H1 (cell line): Measurements from ENCODE around the gene AOPEP. TPM values are rescaled to one million over a fixed set of nuclear protein-coding genes. Genes with fewer than 3 reads are reported as not detected.

ENCODE experiments used
- CTCF ChIA-PET: fragments of 300-600 bp; sonication (Branson Sonifier 250); formaldehyde crosslinking; loops from one replicate; lab custom pipeline; 2021; ENCODE audit not compliant: partially characterized antibody; lab: Charles Lee
- POLR2A ChIA-PET: fragments of 300-600 bp; sonication (Branson Sonifier 250); formaldehyde crosslinking; loops from one replicate; lab custom pipeline; 2021; ENCODE audit warnings: inconsistent platforms; ENCODE audit not compliant: partially characterized antibody; lab: Charles Lee
- DNase-seq, 2 experiments: peaks; one replicate each; pipeline versions ENCODE4 v3.0.0 to v3.0.0-alpha.2; 2010 to 2022; ENCODE audit warnings: low spot score in 2 of 2, low read depth in 1 of 2, mixed read lengths in 1 of 2
- FAIRE-seq: peaks from 2 replicates; lab custom pipeline; 2011; peaks lifted over from hg19 to GRCh38; lab: Jason Lieb, UNC
- H2AFZ ChIP-seq: 2 replicates; pipeline ENCODE4 v1.8.1; 2012; ENCODE audit warnings: low read length, inconsistent platforms
- H2AK5ac ChIP-seq: 2 replicates; pipeline ENCODE4 v1.6.1; 2013; ENCODE audit warnings: low read depth, low read length
- H2BK120ac ChIP-seq: replicated peaks from 2 replicates; pipeline ENCODE3; 2013; ENCODE audit warnings: low read depth, low read length, inconsistent platforms
- H2BK12ac ChIP-seq: 2 replicates; pipeline ENCODE4 v1.6.1; 2013; ENCODE audit warnings: low read depth, low read length
- H2BK15ac ChIP-seq: 2 replicates; pipeline ENCODE4 v1.6.1; 2013; ENCODE audit warnings: low read length
- H2BK20ac ChIP-seq: 2 replicates; pipeline ENCODE4 v1.6.1; 2013; ENCODE audit warnings: low read length
- H2BK5ac ChIP-seq: 2 replicates; pipeline ENCODE4 v1.6.1; 2013; ENCODE audit warnings: low read depth, low read length
- H3K14ac ChIP-seq: 2 replicates; pipeline ENCODE4 v1.6.1; 2013; ENCODE audit warnings: inconsistent platforms; ENCODE audit not compliant: insufficient read length
- H3K18ac ChIP-seq: 2 replicates; pipeline ENCODE4 v1.6.1; 2013; ENCODE audit warnings: low read length; ENCODE audit errors: extremely low read depth
- H3K23ac ChIP-seq: 2 replicates; pipeline ENCODE4 v1.6.1; 2013; ENCODE audit warnings: inconsistent platforms; ENCODE audit not compliant: insufficient read length
- H3K23me2 ChIP-seq: 2 replicates; pipeline ENCODE4 v1.6.1; 2013; ENCODE audit warnings: low read depth, low read length
- H3K27ac ChIP-seq: 2 replicates; pipeline ENCODE4 v1.6.1; 2011; ENCODE audit warnings: low read depth, low read length, inconsistent platforms
- H3K27me3 ChIP-seq, 4 experiments: replicated peaks in 1 of 4; 1 replicate in 1 of 4; 2 replicates in 3 of 4; pipeline versions ENCODE4 v1.6.1 to v1.8.1; 2011 to 2013; ENCODE audit warnings: low read length in 3 of 4, mild to moderate bottlenecking in 3 of 4, inconsistent platforms in 2 of 4, mixed read lengths in 2 of 4, moderate library complexity in 1 of 4; ENCODE audit not compliant: control insufficient read depth in 3 of 4, insufficient read depth in 3 of 4; ENCODE audit errors: extremely low read depth in 1 of 4
- H3K36me3 ChIP-seq, 4 experiments: 2 replicates each; pipeline versions ENCODE4 v1.6.1 to v1.8.1; 2011 to 2013; ENCODE audit warnings: mild to moderate bottlenecking in 4 of 4, low read length in 3 of 4, moderate library complexity in 2 of 4, control low read depth in 1 of 4, inconsistent platforms in 1 of 4; ENCODE audit not compliant: insufficient read depth in 4 of 4, control insufficient read depth in 2 of 4
- H3K4ac ChIP-seq: replicated peaks from 2 replicates; pipeline ENCODE3; 2013; ENCODE audit warnings: low read length, low read depth, mixed read lengths, inconsistent platforms; ENCODE audit not compliant: insufficient read length
- H3K4me1 ChIP-seq, 4 experiments: replicated peaks in 1 of 4; 1 replicate in 1 of 4; 2 replicates in 3 of 4; pipeline versions ENCODE4 v1.6.1 to v1.8.1; 2011 to 2013; ENCODE audit warnings: low read length in 3 of 4, inconsistent platforms in 2 of 4, mixed read lengths in 1 of 4; ENCODE audit not compliant: insufficient read depth in 4 of 4, control insufficient read depth in 3 of 4
- H3K4me2 ChIP-seq, 2 experiments: 2 replicates each; pipeline versions ENCODE4 v1.6.1 to v1.8.1; 2011 to 2013; ENCODE audit warnings: low read depth in 2 of 2, low read length in 2 of 2, control low read depth in 1 of 2, inconsistent platforms in 1 of 2, mild to moderate bottlenecking in 1 of 2; ENCODE audit not compliant: insufficient read depth in 1 of 2
- H3K4me3 ChIP-seq, 4 experiments: fragments of 200-600, 300-600 bp in 1 of 4; sonication (generic), shearing (Covaris generic), sonication (Bioruptor Twin) in 1 of 4; 2 replicates each; pipeline versions ENCODE4 v1.5.1 to v1.8.1; 2011 to 2016; ENCODE audit warnings: low read length in 4 of 4, low read depth in 3 of 4, control low read depth in 2 of 4, inconsistent platforms in 2 of 4, mild to moderate bottlenecking in 2 of 4, mixed read lengths in 1 of 4, moderate library complexity in 1 of 4; ENCODE audit not compliant: insufficient read depth in 2 of 4; ENCODE audit errors: extremely low read depth in 1 of 4
- H3K56ac ChIP-seq: replicated peaks from 2 replicates; pipeline ENCODE3; 2013; ENCODE audit warnings: low read depth, mild to moderate bottlenecking, mixed read lengths, low read length, inconsistent platforms; ENCODE audit not compliant: insufficient read length
- H3K79me1 ChIP-seq: 2 replicates; pipeline ENCODE4 v1.6.1; 2013; ENCODE audit warnings: low read depth, low read length, control low read depth
- H3K79me2 ChIP-seq, 2 experiments: 2 replicates each; pipeline versions ENCODE4 v1.6.1 to v1.8.1; 2012 to 2013; ENCODE audit warnings: low read length in 2 of 2, mild to moderate bottlenecking in 2 of 2, inconsistent platforms in 1 of 2; ENCODE audit not compliant: insufficient read depth in 2 of 2, control insufficient read depth in 1 of 2
- H3K9ac ChIP-seq, 4 experiments: replicated peaks in 1 of 4; 1 replicate in 1 of 4; 2 replicates in 3 of 4; pipeline versions ENCODE4 v1.6.1 to v1.8.1; 2011 to 2013; ENCODE audit warnings: low read depth in 3 of 4, low read length in 3 of 4, control low read depth in 2 of 4, mild to moderate bottlenecking in 2 of 4, moderate library complexity in 2 of 4, inconsistent platforms in 1 of 4; ENCODE audit errors: extremely low read depth in 1 of 4
- H3K9me3 ChIP-seq, 2 experiments: 2 replicates each; pipeline versions ENCODE4 v1.6.1 to v1.8.1; 2012 to 2013; ENCODE audit warnings: mild to moderate bottlenecking in 2 of 2, moderate library complexity in 2 of 2, control low read depth in 1 of 2, inconsistent platforms in 1 of 2, low read depth in 1 of 2, low read length in 1 of 2, mixed read lengths in 1 of 2; ENCODE audit not compliant: insufficient read depth in 2 of 2
- H4K20me1 ChIP-seq, 2 experiments: replicated peaks in 1 of 2; 2 replicates each; pipeline versions ENCODE3 to v1.8.1; 2011 to 2013; ENCODE audit warnings: inconsistent platforms in 2 of 2, low read length in 2 of 2, mild to moderate bottlenecking in 1 of 2; ENCODE audit not compliant: insufficient read depth in 2 of 2, control insufficient read depth in 1 of 2
- H4K5ac ChIP-seq: 2 replicates; pipeline ENCODE4 v1.6.1; 2013; ENCODE audit warnings: low read length, low read depth, mixed read lengths, inconsistent platforms; ENCODE audit not compliant: insufficient read length
- H4K8ac ChIP-seq: 2 replicates; pipeline ENCODE4 v1.8.0; 2013; ENCODE audit warnings: mild to moderate bottlenecking, moderate library complexity, low read length, inconsistent platforms; ENCODE audit not compliant: insufficient read depth; ENCODE audit errors: extremely low read depth
- H4K91ac ChIP-seq: replicated peaks from 2 replicates; pipeline ENCODE3; 2013; ENCODE audit warnings: low read length, mixed read lengths, inconsistent platforms; ENCODE audit not compliant: insufficient read length
- ASH2L ChIP-seq: fragments of 200-600, 300-600 bp; sonication (generic); IDR thresholded peaks from one replicate; pipeline ENCODE4 v1.7.1; 2017; ENCODE audit warnings: low read length
- PHF8 ChIP-seq: fragments of 200-600 bp; sonication (generic); conservative IDR thresholded peaks from 2 replicates; pipeline ENCODE4 v1.7.1; 2012; ENCODE audit warnings: low read depth, mild to moderate bottlenecking, inconsistent platforms, low read length, moderate library complexity
- SIN3A ChIP-seq, 2 experiments: IDR thresholded peaks in 1 of 2; conservative IDR thresholded peaks in 1 of 2; 2 replicates each; pipeline ENCODE4 v1.6.1; 2011 to 2012; ENCODE audit warnings: low read length in 2 of 2, improper control_type of control experiment in 1 of 2, low read depth in 1 of 2, mild to moderate bottlenecking in 1 of 2
- SP1 ChIP-seq: IDR thresholded peaks from 2 replicates; pipeline ENCODE4 v1.6.1; 2011; ENCODE audit warnings: low read depth, low read length
- WGBS, 2 experiments: shearing (Covaris generic) in 1 of 2; methylation state at CpG; one replicate each; pipeline versions ENCODE4 v1.1.6 to v1.1.7; 2013 to 2015; ENCODE audit warnings: low lambda C conversion rate in 2 of 2, mixed read lengths in 2 of 2, inconsistent platforms in 1 of 2, low coverage in 1 of 2, missing lambda C conversion rate in 1 of 2; ENCODE audit not compliant: insufficient replicate concordance in 2 of 2, insufficient coverage in 1 of 2, insufficient read length in 1 of 2; ENCODE audit errors: extremely low coverage in 1 of 2, missing lambda C conversion rate in 1 of 2; 5-methylcytosine and 5-hydroxymethylcytosine counted together
- polyA plus RNA-seq, 7 experiments: library from polyadenylated mRNA; depleted of rRNA in 3 of 7; stranded (reverse) in 5 of 7; unstranded in 2 of 7; fragments of >200 nt in 5 of 7; fragments of 200-250 nt in 2 of 7; gene quantifications; 1 replicate in 5 of 7; 2 replicates in 1 of 7; 4 replicates in 1 of 7; pipeline versions ENCODE4 v1.2.1 to v1.2.3, GENCODE V29; 2011 to 2013; ENCODE audit warnings: missing spikeins in 2 of 7, mixed read lengths in 2 of 7
- total RNA-seq: library from RNA; stranded (reverse); fragmentation: NEBNext Ultra II Directional; extraction: Animal tissue kit (Norgen Biotek cat#: 25700); gene quantifications from 2 replicates; pipeline ENCODE4 v1.2.1, GENCODE V29; 2021

Gene AOPEP
- total and polyA plus RNA-seq, 2 of the 8 experiments (the other 6 are each of a cell fraction or from before 2014, with no cell fraction given), result 6.1 to 14.3 TPM

DNA sequence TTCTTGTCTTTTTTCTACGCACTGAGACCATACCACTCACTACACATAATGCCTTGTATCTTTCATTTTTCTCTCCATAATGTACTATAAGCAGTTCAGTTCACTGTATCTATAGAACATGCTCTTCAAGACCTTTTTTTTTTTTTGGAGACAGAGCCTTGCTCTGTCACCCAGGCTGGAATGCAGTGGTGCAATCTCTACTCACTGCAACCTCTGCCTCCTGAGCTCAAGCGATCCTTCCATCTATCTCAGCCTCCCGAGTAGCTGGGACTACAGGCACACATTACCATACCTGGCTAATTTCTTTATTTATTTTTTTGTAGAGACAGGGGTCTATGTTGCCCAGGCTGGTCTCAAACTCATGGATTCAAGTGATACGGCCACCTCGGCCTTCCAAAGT lies 382.3 kb downstream of the AOPEP start:
- Histone ChIP-seq H2BK15ac (no peak overlapping the region), H3K4me3 (no peak overlapping the region), H3K36me3 (peaks cover 0 to 4% (median 2%) of the 10 kb centered on the region in 4 experiments; a peak in 2 of 8 replicates), H4K91ac (no peak overlapping the region), H3K27ac (no peak overlapping the region), H2AK5ac (no peak overlapping the region), H3K23me2 (no peaks in the 10 kb centered on the region), H2BK12ac (no peak overlapping the region), H2BK20ac (no peak overlapping the region), H3K4me2 (no peak overlapping the region), H3K4ac (no peak overlapping the region), H3K9ac (no peak overlapping the region), H3K56ac (no peak overlapping the region), H3K14ac (no peak overlapping the region), H4K8ac (no peak overlapping the region), H3K79me1 (no peaks in the 10 kb centered on the region), H2BK120ac (no peak overlapping the region), H4K20me1 (no peaks in the 10 kb centered on the region), H3K23ac (no peak overlapping the region), H3K79me2 (no peaks in the 10 kb centered on the region), H2BK5ac (no peak overlapping the region), H4K5ac (no peak overlapping the region), H2AFZ (no peak overlapping the region), H3K9me3 (no peaks in the 10 kb centered on the region), H3K4me1 (peaks cover 0 to 2% (median 0%) of the 10 kb centered on the region in 4 experiments; a peak in 3 of 7 replicates), H3K27me3 (no peaks in the 10 kb centered on the region), H3K18ac (no peak overlapping the region)
- no peak for FAIRE-seq
- WGBS, 2 experiments, result 94% methylated on average over 5 of the region's 5 CpGs; no CpG with 5 or more reads in 1 of the 2 experiments
- ChIA-PET POLR2A (interaction anchor here (0.7 kb wide), 1 partner anchor 11 kb away, joined by 3 read pairs; no protein-coding TSS in a partner anchor), CTCF (interaction anchor here (0.7 to 1.4 kb wide), 4 partner anchors 11 to 762 kb away, joined by 3 to 4 read pairs (median 3); no protein-coding TSS in a partner anchor)
- no peak for DNase-seq
- TF ChIP-seq ASH2L, result no peak
- TF ChIP-seq SIN3A (conservative IDR thresholded peaks at IDR 0.05 in 1 of 2, IDR thresholded peaks at IDR 0.05 in 1 of 2; ENCODE audit: low read depth in 1 of 2, low read length in 2 of 2), result no peak
- no peak for TF ChIP-seq PHF8
- TF ChIP-seq SP1, result no peak
